Measurements from ENCODE around the gene SPTLC1.
"Not testable (repeated sequence)": the region's sequence is repeated elsewhere in the genome, so short reads cannot be mapped to it uniquely, and the experiment has no call there.

The SPTLC1 gene

DNA sequence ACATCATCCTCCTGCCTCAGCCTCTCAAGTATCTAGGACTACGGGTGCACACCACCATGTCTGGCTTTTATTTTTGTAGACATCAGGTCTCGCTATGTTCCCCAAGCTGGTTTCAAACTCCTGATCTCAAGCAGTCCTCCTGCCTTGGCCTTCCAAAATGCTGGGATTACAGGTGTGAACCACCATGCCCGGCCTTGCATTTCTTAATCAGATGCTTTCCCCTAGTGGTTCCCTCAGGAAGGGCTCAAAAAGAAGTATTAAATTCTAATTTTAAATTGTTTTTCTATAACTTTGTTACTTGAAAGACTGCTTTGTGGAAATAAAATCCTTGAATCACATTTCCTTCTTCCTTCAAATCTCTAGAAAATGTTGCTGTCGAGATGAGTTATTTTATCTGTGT, 85.7 kb downstream of the SPTLC1 start:
- no peak overlapping the region for H3K4me3 ChIP-seq (ENCODE audit: low read depth, low read length)
- in situ Hi-C loops (cut with HindIII; ENCODE audit: low sequenced_read_pairs) = loop anchor here (10.0 kb wide), 1 partner anchor 255 kb away; no protein-coding TSS in a partner anchor
- TF ChIP-seq, protein P1, sequence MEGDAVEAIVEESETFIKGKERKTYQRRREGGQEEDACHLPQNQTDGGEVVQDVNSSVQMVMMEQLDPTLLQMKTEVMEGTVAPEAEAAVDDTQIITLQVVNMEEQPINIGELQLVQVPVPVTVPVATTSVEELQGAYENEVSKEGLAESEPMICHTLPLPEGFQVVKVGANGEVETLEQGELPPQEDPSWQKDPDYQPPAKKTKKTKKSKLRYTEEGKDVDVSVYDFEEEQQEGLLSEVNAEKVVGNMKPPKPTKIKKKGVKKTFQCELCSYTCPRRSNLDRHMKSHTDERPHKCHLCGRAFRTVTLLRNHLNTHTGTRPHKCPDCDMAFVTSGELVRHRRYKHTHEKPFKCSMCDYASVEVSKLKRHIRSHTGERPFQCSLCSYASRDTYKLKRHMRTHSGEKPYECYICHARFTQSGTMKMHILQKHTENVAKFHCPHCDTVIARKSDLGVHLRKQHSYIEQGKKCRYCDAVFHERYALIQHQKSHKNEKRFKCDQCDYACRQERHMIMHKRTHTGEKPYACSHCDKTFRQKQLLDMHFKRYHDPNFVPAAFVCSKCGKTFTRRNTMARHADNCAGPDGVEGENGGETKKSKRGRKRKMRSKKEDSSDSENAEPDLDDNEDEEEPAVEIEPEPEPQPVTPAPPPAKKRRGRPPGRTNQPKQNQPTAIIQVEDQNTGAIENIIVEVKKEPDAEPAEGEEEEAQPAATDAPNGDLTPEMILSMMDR (IDR thresholded peaks at IDR 0.05; ENCODE audit: low read depth, low read length, missing control alignments) = peak; percentile 32
- DNase-seq (ENCODE audit: low read depth) = no peak

DNA sequence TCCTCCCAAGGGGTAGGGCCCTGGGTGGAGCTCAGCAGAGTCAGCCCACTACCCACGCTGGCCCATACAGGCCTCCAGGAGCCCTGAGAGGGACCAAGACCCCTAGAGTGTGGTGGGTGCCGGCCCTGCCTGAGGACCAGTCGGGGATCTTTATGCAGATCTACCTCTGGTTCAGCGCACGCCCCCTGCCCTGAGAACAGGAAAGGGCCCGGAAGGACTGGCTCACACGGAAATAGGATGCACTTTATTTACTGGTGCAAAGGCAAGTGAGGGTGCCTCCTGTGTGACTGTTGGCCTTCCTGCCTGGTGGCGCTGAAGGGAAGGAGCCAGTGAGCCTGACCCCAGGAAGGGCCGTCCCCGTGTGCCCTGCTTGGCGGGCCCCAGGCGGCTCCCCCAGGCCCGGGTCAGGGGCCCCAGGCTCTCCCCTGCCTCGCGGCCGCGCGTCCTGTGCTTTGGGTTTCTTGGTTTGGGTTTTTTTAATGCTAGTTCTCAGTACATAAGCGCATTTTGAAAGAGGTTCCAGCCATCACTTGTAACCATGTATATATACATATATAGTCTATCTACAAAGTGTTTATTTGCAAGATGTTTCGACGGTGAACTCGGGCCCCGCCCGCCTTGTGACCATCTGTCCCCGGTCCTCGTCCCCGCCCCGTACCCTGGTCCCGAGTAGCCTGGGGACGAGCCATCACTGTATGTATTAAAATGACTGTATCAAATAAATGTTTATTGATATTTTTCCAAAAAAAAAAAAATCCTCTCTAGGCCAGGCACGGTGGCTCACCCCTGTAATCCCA, 88.8 kb downstream of the SPTLC1 start:
- DNase-seq (ENCODE audit: low read depth) = no peak
- no peak overlapping the region for H3K4me3 ChIP-seq (ENCODE audit: low read depth, low read length)
- in situ Hi-C loops (cut with HindIII; ENCODE audit: low sequenced_read_pairs) = loop anchor here (10.0 kb wide), 1 partner anchor 252 kb away; no protein-coding TSS in a partner anchor
- TF ChIP-seq, protein P1 (IDR thresholded peaks at IDR 0.05; ENCODE audit: low read depth, low read length, missing control alignments) = no peak

DNA sequence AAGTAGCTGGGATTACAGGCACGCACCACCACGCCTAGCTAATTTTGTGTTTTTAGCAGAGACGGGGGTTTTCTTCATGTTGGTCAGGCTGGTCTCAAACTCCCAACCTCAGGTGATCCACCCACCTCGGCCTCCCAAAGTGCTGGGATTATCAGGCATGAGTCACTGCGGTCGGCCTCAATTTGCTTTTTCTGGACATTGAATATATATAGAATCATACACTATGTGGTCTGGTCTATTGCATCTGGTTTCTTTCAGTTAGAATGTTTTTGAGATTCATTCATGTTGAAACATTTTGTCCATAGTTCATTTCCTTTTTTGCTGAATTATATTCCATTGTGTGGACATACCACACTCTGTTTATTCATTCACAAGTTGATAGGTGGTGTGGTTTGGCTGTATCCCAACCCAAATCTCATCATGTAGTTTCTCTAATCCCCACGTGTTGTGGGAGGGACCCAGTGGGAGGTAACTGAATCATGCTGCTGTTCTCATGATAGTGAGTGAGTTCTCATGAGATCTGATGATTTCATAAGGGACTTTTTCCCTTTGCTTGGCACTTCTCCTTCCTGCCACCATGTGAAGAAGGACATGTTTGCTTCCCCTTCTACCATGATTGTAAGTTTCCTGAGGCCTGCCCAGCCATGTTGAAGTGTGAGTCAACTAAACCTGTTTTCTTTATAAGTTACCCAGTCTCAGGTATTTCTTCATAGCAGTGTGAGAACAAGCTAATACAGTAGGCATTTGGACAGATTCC, 93.2 kb downstream of the SPTLC1 start:
- in situ Hi-C loops (cut with HindIII; ENCODE audit: low sequenced_read_pairs) = loop anchor here (10.0 kb wide), 1 partner anchor 247 kb away; no protein-coding TSS in a partner anchor
- DNase-seq (ENCODE audit: low read depth) = peak; percentile 98
- not testable (repeated sequence) for H3K4me3 ChIP-seq (ENCODE audit: low read depth, low read length)

DNA sequence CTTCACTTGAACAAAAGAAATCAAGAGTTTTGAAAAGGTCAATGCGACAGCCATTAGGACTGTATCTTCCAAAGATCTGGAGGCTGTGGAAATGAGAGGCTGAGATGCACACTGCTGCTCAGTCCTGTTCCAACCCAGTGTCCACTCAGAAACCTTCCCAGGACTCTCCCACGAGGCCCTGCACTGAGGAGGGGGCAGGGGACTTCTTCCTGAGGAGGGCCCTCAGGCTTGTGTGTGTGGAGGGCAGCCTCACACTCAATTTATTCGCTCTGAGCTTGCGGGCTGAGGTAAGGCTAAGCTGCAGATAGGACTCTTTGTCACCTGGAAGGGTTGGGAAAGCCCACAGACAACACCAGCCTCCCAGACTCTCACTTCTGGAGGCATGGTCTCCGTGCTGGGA, 95.6 kb downstream of the SPTLC1 start:
- no peak overlapping the region for H3K4me3 ChIP-seq (ENCODE audit: low read depth, low read length)
- TF ChIP-seq, protein P1 (IDR thresholded peaks at IDR 0.05; ENCODE audit: low read depth, low read length, missing control alignments) = no peak
- in situ Hi-C loops (cut with HindIII; ENCODE audit: low sequenced_read_pairs) = loop anchor here (10.0 kb wide), 1 partner anchor 245 kb away; no protein-coding TSS in a partner anchor
- DNase-seq (ENCODE audit: low read depth) = no peak

DNA sequence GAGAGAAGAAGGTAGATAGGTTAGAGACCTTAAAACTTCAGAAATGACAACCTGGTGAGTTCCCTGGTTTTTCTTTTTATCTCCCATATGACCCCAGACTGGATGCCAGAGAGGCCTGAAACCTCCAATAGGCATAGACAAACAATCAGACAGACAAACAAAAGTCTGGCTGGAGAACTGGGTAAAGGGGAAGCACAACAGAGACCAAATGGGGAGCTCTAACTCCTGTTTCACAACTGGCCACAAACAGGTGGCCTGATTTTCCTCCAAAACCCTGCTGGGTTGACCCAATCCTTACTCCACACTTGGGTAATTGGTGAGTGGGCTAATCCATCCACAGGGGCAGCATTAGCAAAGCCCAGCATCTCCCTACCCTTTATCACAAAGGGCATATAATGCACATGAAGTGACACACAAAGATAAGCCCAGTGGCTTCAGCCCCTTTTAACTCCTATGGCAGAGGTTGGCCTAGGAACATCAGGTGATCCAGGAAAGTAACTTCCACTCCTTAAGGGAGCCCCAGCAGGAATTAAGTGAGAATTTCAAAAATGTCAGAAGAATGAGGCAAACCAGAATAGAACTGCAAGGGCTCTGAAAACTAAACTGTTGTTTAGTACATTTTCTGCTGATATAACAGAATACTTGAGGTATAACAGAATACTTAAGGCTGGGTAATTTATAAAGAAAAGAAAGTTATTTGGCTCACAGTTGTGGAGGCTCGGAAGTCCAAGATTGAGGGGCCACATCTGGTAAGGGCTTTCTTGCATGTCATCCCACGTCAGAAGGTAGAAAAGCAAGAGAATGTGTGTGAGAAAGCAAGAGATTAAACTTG, 104.3 kb downstream of the SPTLC1 start:
- H3K4me3 ChIP-seq (ENCODE audit: low read depth, low read length) = no peak overlapping the region
- TF ChIP-seq, protein P1 (IDR thresholded peaks at IDR 0.05; ENCODE audit: low read depth, low read length, missing control alignments) = no peak
- in situ Hi-C loops (cut with HindIII; ENCODE audit: low sequenced_read_pairs) = no loop called here
- no peak for DNase-seq (ENCODE audit: low read depth)

DNA sequence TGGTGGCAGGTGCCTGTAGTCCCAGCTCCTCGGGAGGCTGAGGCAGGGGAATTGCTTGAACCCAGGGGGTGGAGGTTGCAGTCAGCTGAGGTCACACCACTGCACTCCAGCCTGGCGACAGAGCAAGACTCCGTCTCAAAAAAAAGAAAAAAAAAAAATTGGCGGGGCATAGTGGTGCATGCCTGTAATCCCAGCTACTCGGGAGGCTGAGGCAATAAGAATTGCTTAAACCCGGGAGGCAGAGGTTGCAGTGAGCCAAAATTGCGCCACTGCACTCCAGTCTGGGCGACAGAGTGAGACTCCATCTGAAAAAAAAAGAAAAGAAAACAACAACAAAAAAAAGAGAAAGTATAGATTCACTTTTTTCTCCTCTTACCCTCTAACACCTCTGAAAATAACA, 105.0 kb downstream of the SPTLC1 start:
- DNase-seq (ENCODE audit: low read depth); in situ Hi-C loops (cut with HindIII; ENCODE audit: low sequenced_read_pairs); H3K4me3 ChIP-seq (ENCODE audit: low read depth, low read length): not testable (repeated sequence)

DNA sequence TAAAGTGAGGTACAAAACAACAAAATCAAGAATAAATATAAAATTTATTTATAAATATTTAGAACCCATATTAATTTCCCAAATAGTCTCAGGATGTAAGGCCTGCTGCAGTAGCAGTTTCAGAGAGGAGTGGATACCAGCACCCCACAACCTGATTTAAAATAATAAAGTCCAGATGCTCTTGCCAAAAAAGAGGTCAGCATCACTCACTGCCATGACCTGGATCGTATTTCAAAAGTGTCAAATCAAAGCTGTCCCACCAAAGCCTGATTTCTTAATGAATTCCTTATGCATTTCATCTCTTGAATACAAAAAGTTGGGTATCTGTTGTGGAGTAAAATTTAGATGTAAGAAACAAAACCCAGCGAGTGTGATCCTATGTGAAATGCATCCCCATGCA, 107.2 kb downstream of the SPTLC1 start:
- no peak for DNase-seq (ENCODE audit: low read depth)
- no peak overlapping the region for H3K4me3 ChIP-seq (ENCODE audit: low read depth, low read length)
- in situ Hi-C loops (cut with HindIII; ENCODE audit: low sequenced_read_pairs) = no loop called here
- TF ChIP-seq, protein P1 (IDR thresholded peaks at IDR 0.05; ENCODE audit: low read depth, low read length, missing control alignments) = no peak

Data from astrocyte of the cerebellum (primary cell).